Mesenchymal stem cell (in vitro differentiated cells and primary cell): ENCODE results near the gene ARFIP1.
A peak's percentile ranks its signal among the peaks of the same experiment; 100 is the strongest.
"Not testable (repeated sequence)": the region's sequence is repeated elsewhere in the genome, so short reads cannot be mapped to it uniquely, and the experiment has no call there.

Source experiments
- DNase-seq: peaks from one replicate; pipeline ENCODE4 v3.0.0-alpha.2; 2013
- H2AFZ ChIP-seq: one replicate; pipeline ENCODE4 v1.6.1; 2013; ENCODE audit warnings: low read depth, mild to moderate bottlenecking, control low read depth, inconsistent platforms, low read length, moderate library complexity
- H2AK5ac ChIP-seq: 2 replicates; pipeline ENCODE4 v1.6.1; 2013; ENCODE audit warnings: low read length, moderate library complexity, mild to moderate bottlenecking, inconsistent platforms; ENCODE audit not compliant: severe bottlenecking
- H2BK120ac ChIP-seq: one replicate; pipeline ENCODE4 v1.6.1; 2013; ENCODE audit warnings: low read depth, mild to moderate bottlenecking, inconsistent platforms, low read length, moderate library complexity
- H2BK12ac ChIP-seq, 2 experiments: one replicate each; pipeline ENCODE4 v1.6.1; 2013; ENCODE audit warnings: inconsistent platforms in 2 of 2, low read length in 2 of 2, mild to moderate bottlenecking in 2 of 2, moderate library complexity in 2 of 2, control low read depth in 1 of 2
- H2BK15ac ChIP-seq: one replicate; pipeline ENCODE4 v1.6.1; 2013; ENCODE audit warnings: mild to moderate bottlenecking, low read depth, inconsistent platforms; ENCODE audit not compliant: poor library complexity, severe bottlenecking
- H2BK5ac ChIP-seq: 2 replicates; pipeline ENCODE4 v1.6.1; 2013; ENCODE audit warnings: low read depth, mild to moderate bottlenecking, low read length, control low read depth, inconsistent platforms; ENCODE audit not compliant: poor library complexity, severe bottlenecking
- H3K14ac ChIP-seq, 2 experiments: one replicate each; pipeline ENCODE4 v1.6.1; 2013; ENCODE audit warnings: inconsistent platforms in 2 of 2, low read length in 2 of 2, control low read depth in 1 of 2, mild to moderate bottlenecking in 1 of 2, moderate library complexity in 1 of 2
- H3K18ac ChIP-seq, 2 experiments: one replicate each; pipeline ENCODE4 v1.6.1; 2013; ENCODE audit warnings: inconsistent platforms in 2 of 2, low read length in 2 of 2, control low read depth in 1 of 2, low read depth in 1 of 2, mild to moderate bottlenecking in 1 of 2
- H3K23ac ChIP-seq, 2 experiments: one replicate each; pipeline ENCODE4 v1.6.1; 2013; ENCODE audit warnings: inconsistent platforms in 2 of 2, low read length in 2 of 2, mild to moderate bottlenecking in 2 of 2, moderate library complexity in 2 of 2, control low read depth in 1 of 2
- H3K27ac ChIP-seq: 2 replicates; pipeline ENCODE4 v1.5.1; 2013; ENCODE audit warnings: mild to moderate bottlenecking, moderate library complexity, low read length, control low read depth, inconsistent platforms; ENCODE audit not compliant: poor library complexity, severe bottlenecking
- H3K27me3 ChIP-seq, 2 experiments: 2 replicates each; pipeline versions ENCODE4 v1.6.1 to v1.7.0; 2013; ENCODE audit warnings: low read length in 2 of 2, mild to moderate bottlenecking in 2 of 2, moderate library complexity in 2 of 2, control low read depth in 1 of 2, inconsistent platforms in 1 of 2; ENCODE audit not compliant: control insufficient read depth in 1 of 2, insufficient read depth in 1 of 2
- H3K36me3 ChIP-seq, 2 experiments: 2 replicates each; pipeline versions ENCODE4 v1.6.1 to v1.7.0; 2013; ENCODE audit warnings: low read length in 2 of 2, control low read depth in 1 of 2, inconsistent platforms in 1 of 2, low read depth in 1 of 2, mild to moderate bottlenecking in 1 of 2; ENCODE audit not compliant: insufficient read depth in 2 of 2, control insufficient read depth in 1 of 2
- H3K4ac ChIP-seq, 2 experiments: one replicate each; pipeline ENCODE4 v1.6.1; 2013; ENCODE audit warnings: inconsistent platforms in 2 of 2, low read length in 2 of 2, mild to moderate bottlenecking in 2 of 2, moderate library complexity in 2 of 2, control low read depth in 1 of 2, low read depth in 1 of 2
- H3K4me1 ChIP-seq: 2 replicates; pipeline ENCODE4 v1.6.1; 2013; ENCODE audit warnings: low read depth, low read length, control low read depth; ENCODE audit not compliant: control insufficient read depth, insufficient read depth
- H3K4me2 ChIP-seq: 2 replicates; pipeline ENCODE4 v1.6.1; 2013; ENCODE audit warnings: low read length, mild to moderate bottlenecking, inconsistent platforms; ENCODE audit not compliant: poor library complexity, severe bottlenecking
- H3K4me3 ChIP-seq, 2 experiments: 2 replicates each; pipeline versions ENCODE4 v1.5.1 to v1.7.0; 2013; ENCODE audit warnings: low read length in 2 of 2, mild to moderate bottlenecking in 2 of 2, control low read depth in 1 of 2, low read depth in 1 of 2; ENCODE audit not compliant: insufficient read depth in 1 of 2
- H3K79me1 ChIP-seq: replicated peaks from 2 replicates; pipeline ENCODE4 v1.6.1; 2013; ENCODE audit warnings: mild to moderate bottlenecking, control low read depth, low read length, inconsistent platforms; ENCODE audit not compliant: poor library complexity, severe bottlenecking
- H3K9ac ChIP-seq: 2 replicates; pipeline ENCODE4 v1.7.0; 2013; ENCODE audit warnings: mild to moderate bottlenecking, low read length, moderate library complexity
- H3K9me3 ChIP-seq: 2 replicates; pipeline ENCODE4 v1.7.0; 2013; ENCODE audit warnings: mild to moderate bottlenecking, low read length; ENCODE audit not compliant: control insufficient read depth
- H4K8ac ChIP-seq: one replicate; pipeline ENCODE4 v1.6.1; 2013; ENCODE audit warnings: inconsistent platforms, mild to moderate bottlenecking, low read length, moderate library complexity
- H4K91ac ChIP-seq: one replicate; pipeline ENCODE4 v1.6.1; 2013; ENCODE audit warnings: mild to moderate bottlenecking, low read length, inconsistent platforms
- WGBS: methylation state at CpG from one replicate; pipeline ENCODE4 v1.1.7; 2013; ENCODE audit warnings: mixed read lengths; 5-methylcytosine and 5-hydroxymethylcytosine counted together

ARFIP1 gene

DNA sequence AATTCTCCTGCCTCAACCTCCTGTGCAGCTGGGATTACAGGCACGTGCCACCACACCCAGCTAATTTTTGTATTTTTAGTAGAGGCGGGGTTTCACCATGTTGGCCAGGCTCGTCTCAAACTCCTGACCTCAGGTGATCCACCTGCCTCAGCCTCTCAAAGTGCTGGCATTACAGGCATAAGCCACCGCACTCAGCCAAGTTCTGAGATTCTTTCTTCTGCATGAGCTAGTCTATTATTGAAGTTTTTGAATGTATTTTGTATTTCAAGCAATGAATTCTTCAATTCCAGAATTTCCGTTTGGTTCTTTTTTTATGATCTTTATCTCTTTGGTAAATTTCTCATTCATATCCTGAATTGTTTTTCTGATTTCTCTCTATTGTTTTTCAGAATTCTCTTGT lies 74.3 kb downstream of the ARFIP1 start:
- H3K9me3 ChIP-seq = peaks cover 21% of the 10 kb centered on the region
- not testable (repeated sequence) for H3K14ac ChIP-seq, H3K23ac ChIP-seq, H3K9ac ChIP-seq, H3K36me3 ChIP-seq, H2AFZ ChIP-seq, H2AK5ac ChIP-seq, H3K4me1 ChIP-seq, H3K4me3 ChIP-seq, H2BK120ac ChIP-seq, H3K4me2 ChIP-seq, H4K91ac ChIP-seq, H3K18ac ChIP-seq, DNase-seq, H3K27me3 ChIP-seq, H2BK15ac ChIP-seq, H2BK5ac ChIP-seq, H4K8ac ChIP-seq, H3K4ac ChIP-seq, H3K27ac ChIP-seq, H2BK12ac ChIP-seq
- WGBS = 100% methylated on average over 3 of the region's 5 CpGs
- H3K79me1 ChIP-seq = peaks cover 23% of the 10 kb centered on the region

GRCh38 chr4:152856960-152857359 lies 77.2 kb downstream of the ARFIP1 start:
- no peak overlapping the region for H2BK15ac ChIP-seq
- no peak for DNase-seq
- WGBS = 69% methylated on average over 2 of the region's 4 CpGs

GRCh38 chr4:152858934-152859333 lies 79.2 kb downstream of the ARFIP1 start:
- peak overlapping the region; percentile 50 for H3K27ac ChIP-seq
- H2BK5ac ChIP-seq = no peak overlapping the region
- no peak overlapping the region for H2AK5ac ChIP-seq
- H3K4ac ChIP-seq = no peak overlapping the region
- peaks cover 21% of the 10 kb centered on the region for H3K79me1 ChIP-seq
- H3K9me3 ChIP-seq = peaks cover 8% of the 10 kb centered on the region
- H4K8ac ChIP-seq = no peak overlapping the region
- no peak overlapping the region for H3K4me2 ChIP-seq
- H3K4me3 ChIP-seq = no peak overlapping the region
- no peak overlapping the region for H2BK12ac ChIP-seq
- WGBS = 100% methylated on average over 4 of the region's 6 CpGs
- H3K4me1 ChIP-seq = peaks cover 3% of the 10 kb centered on the region
- peaks cover 0 to 7% of the 10 kb centered on the region in 2 experiments for H3K36me3 ChIP-seq
- H3K23ac ChIP-seq = no peak overlapping the region
- H2BK120ac ChIP-seq = no peak overlapping the region
- no peak overlapping the region for H3K9ac ChIP-seq
- no peaks in the 10 kb centered on the region for H3K27me3 ChIP-seq
- no peak overlapping the region for H3K18ac ChIP-seq
- H2BK15ac ChIP-seq = no peak overlapping the region
- H3K14ac ChIP-seq = no peak overlapping the region
- no peak for DNase-seq
- H2AFZ ChIP-seq = no peak overlapping the region
- no peak overlapping the region for H4K91ac ChIP-seq

More at GRCh38 chr4:152856960-152857359, 77.2 kb downstream of the ARFIP1 start:
- Histone ChIP-seq H4K8ac (no peak overlapping the region), H3K36me3 (peaks cover 0 to 7% of the 10 kb centered on the region in 2 experiments), H3K4ac (no peak overlapping the region), H2AFZ (no peak overlapping the region), H3K27ac (no peak overlapping the region), H3K23ac (no peak overlapping the region), H2BK5ac (no peak overlapping the region), H3K9ac (no peak overlapping the region), H3K18ac (no peak overlapping the region), H2BK120ac (no peak overlapping the region), H3K4me3 (no peak overlapping the region), H3K9me3 (peaks cover 21% of the 10 kb centered on the region), H3K4me2 (no peak overlapping the region), H4K91ac (no peak overlapping the region), H2AK5ac (no peak overlapping the region), H2BK12ac (no peak overlapping the region), H3K14ac (no peak overlapping the region), H3K4me1 (peaks cover 3% of the 10 kb centered on the region), H3K79me1 (peaks cover 20% of the 10 kb centered on the region), H3K27me3 (no peaks in the 10 kb centered on the region)

GRCh38 chr4:152860046-152860445 lies 80.3 kb downstream of the ARFIP1 start:
- no peak overlapping the region for H3K23ac ChIP-seq
- H3K18ac ChIP-seq = no peak overlapping the region
- no peak overlapping the region for H3K4me3 ChIP-seq
- H3K4ac ChIP-seq = no peak overlapping the region
- no peaks in the 10 kb centered on the region for H3K9me3 ChIP-seq
- H3K79me1 ChIP-seq = peaks cover 19% of the 10 kb centered on the region
- no peak overlapping the region for H3K9ac ChIP-seq
- no peak overlapping the region for H4K91ac ChIP-seq
- H2BK15ac ChIP-seq = no peak overlapping the region
- H2AK5ac ChIP-seq = no peak overlapping the region
- H3K36me3 ChIP-seq = peaks cover 4 to 6% of the 10 kb centered on the region in 2 experiments
- peaks cover 3% of the 10 kb centered on the region for H3K4me1 ChIP-seq
- no peak overlapping the region for H2BK12ac ChIP-seq
- no peak for DNase-seq
- no peak overlapping the region for H2BK5ac ChIP-seq
- no peak overlapping the region for H3K27ac ChIP-seq
- H2BK120ac ChIP-seq = no peak overlapping the region
- no peak overlapping the region for H3K4me2 ChIP-seq
- no peak overlapping the region for H3K14ac ChIP-seq
- no peak overlapping the region for H4K8ac ChIP-seq
- H2AFZ ChIP-seq = no peak overlapping the region
- no peaks in the 10 kb centered on the region for H3K27me3 ChIP-seq
